ENCODE measurements around the gene MS4A2. TPM values are rescaled to one million over a fixed set of nuclear protein-coding genes. Genes with fewer than 3 reads are reported as not detected.
"Not testable (repeated sequence)": the region's sequence is repeated elsewhere in the genome, so short reads cannot be mapped to it uniquely, and the experiment has no call there.

Gene MS4A2
- polyA plus RNA-seq (2012; ENCODE audit: insufficient read depth, insufficient read length): not detected

DNA sequence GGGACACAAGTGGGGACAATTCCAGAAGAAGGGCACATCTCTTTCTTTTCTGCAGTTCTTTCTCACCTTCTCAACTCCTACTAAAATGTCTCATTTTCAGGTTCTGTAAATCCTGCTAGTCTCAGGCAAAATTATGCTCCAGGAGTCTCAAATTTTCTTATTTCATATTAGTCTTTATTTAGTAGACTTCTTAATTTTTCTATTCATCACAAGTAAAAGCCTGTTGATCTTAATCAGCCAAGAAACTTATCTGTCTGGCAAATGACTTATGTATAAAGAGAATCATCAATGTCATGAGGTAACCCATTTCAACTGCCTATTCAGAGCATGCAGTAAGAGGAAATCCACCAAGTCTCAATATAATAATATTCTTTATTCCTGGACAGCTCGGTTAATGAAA is at the start of gene MS4A2:
TSS of gene MS4A2 (plus strand) at position 301 of the 400 bp plus-strand sequence. CDS start 102 bp downstream, outside the sequence.
- H3K4me3 ChIP-seq (ENCODE audit: low read length): no peak within 1 kb of the TSS
- no peak for DNase-seq (ENCODE audit: low read depth, low spot score)

DNA sequence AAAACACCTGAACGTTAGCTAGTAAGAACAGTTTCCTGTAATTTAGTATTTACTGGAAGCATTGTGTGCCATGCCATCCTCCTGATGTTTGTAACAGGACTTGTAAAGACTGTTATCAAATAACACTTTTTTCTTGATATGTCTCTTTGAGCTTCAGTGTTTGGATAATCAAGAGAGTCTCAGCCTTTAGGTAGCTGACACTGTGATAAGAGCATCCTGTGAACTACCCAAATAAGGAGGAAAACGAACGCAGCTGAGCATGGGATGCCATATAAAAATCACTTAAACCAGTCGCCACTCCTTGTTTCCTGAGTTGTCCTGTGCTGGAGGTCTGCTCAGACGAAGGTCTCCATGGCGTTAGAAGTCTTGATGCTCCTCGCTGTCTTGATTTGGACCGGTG is 48.4 kb upstream of the MS4A2 start, which contains the start of gene OOSP2:
TSS of gene OOSP2 (plus strand) at position 301 of the 400 bp plus-strand sequence. CDS start at position 352, 51 bp downstream.
- DNase-seq (ENCODE audit: low read depth, low spot score): no peak
- no peak within 1 kb of the TSS for H3K4me3 ChIP-seq (ENCODE audit: low read length)

DNA sequence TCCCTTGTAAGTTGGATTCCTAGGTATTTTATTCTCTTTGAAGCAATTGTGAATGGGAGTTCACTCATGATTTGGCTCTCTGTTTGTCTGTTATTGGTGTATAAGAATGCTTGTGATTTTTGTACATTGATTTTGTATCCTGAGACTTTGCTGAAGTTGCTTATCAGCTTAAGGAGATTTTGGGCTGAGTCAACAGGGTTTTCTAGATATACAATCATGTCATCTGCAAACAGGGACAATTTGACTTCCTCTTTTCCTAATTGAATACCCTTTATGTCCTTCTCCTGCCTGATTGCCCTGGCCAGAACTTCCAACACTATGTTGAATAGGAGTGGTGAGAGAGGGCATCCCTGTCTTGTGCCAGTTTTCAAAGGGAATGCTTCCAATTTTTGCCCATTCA is 38.0 kb upstream of the MS4A2 start:
- not testable (repeated sequence) for DNase-seq (ENCODE audit: low read depth, low spot score); H3K4me3 ChIP-seq (ENCODE audit: low read length)

DNA sequence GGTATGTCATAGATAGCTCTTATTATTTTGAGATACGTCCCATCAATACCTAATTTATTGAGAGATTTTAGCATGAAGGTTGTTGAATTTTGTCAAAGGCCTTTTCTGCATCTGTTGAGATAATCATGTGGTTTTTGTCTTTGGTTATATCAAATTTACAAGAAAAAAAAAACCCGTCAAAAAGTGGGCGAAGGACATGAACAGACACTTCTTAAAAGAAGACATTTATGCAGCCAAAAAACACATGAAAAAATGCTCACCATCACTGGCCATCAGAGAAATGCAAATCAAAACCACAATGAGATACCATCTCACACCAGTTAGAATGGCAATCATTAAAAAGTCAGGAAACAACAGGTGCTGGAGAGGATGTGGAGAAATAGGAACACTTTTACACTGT is 37.6 kb upstream of the MS4A2 start:
- not testable (repeated sequence) for DNase-seq (ENCODE audit: low read depth, low spot score); H3K4me3 ChIP-seq (ENCODE audit: low read length)

DNA sequence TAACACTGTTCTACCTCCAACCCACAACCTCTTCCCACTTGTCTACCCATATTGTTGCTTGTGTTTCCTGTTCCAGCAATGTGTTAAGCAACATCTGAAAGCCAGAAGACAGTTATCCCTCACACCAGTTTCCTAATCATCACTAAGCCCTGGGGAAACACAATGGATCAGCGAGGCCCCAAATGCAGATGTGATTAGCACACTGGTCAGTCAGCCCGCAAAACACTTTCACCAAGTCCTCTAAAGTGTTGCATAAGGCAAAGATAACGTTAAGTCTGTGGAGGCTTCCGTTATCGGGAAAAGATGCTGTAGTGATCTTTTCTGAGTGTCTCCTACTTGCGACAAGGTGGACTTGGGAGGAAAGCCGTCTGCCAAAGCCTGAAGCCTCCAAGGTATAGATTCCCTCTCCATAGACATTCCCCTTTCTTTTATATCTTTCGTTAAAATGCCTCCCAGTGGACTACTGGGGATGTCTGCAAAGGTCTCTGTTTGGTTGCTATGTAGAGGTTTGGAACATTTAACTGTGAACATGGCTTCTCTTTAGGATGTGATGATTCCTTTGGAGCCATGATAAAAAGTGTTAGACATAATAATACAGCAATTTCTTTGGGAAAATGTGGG is 32.0 kb upstream of the MS4A2 start, which contains the start of gene MS4A3:
TSS of gene MS4A3 (plus strand) at position 317 of the 621 bp plus-strand sequence. CDS start 4,496 bp downstream, outside the sequence.
- DNase-seq (ENCODE audit: low read depth, low spot score): no peak

DNA sequence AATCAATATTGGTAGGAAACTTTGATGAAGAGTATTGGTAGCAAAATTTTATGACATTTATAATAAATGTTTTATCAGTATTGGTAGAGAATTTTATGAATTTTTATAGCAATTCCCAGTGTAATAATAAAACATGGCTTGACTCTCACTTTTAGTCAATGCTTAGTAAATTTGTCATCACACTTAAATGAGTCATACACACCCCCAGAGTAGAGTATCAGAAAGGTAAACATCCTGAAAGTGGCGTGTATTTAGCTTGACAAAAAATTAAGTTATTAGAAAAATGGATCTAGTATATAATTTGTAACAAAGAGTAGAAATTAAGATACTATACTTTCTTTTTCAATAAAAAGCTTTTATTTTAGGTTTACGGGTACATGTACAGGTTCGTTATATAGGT is 29.4 kb upstream of the MS4A2 start:
- no peak overlapping the region for H3K4me3 ChIP-seq (ENCODE audit: low read length)
- DNase-seq (ENCODE audit: low read depth, low spot score): no peak

More for the DNA sequence above, 32.0 kb upstream of the MS4A2 start, which contains the start of gene MS4A3:
- no peak within 1 kb of the TSS for H3K4me3 ChIP-seq (ENCODE audit: low read length)

DNA sequence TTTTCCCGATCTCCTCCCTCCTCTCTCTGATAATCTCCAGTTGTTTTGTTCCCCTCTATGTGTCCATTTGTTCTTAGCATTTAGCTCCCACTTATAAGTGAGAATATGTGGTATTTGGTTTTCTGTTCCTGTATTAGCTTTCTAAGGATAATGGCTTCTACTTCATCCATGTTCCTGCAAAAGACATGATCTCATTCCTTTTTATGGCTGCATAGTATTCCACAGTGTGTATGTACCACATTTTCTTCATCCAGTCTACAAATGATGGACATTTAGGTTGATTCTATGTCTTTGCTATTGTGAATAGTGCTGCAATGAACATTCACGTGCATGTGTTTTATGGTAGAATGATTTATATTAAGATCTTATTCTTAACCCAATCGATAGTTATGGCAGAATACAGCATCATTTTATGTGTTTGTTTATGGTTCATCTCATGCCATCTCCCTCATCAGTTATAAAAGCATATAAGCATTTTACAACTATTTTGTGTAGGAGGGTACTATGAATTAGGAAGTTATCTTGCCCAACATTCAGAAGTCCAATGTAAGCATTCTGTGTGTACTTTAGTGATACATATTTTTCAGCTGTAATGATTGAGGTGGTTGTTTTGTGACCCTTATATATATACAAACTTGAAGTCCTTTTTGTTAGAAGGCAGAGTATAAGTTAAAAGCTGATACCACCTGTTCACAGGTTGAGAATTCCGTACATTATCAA is 28.8 kb upstream of the MS4A2 start:
- DNase-seq (ENCODE audit: low read depth, low spot score): no peak
- no peak overlapping the region for H3K4me3 ChIP-seq (ENCODE audit: low read length)

DNA sequence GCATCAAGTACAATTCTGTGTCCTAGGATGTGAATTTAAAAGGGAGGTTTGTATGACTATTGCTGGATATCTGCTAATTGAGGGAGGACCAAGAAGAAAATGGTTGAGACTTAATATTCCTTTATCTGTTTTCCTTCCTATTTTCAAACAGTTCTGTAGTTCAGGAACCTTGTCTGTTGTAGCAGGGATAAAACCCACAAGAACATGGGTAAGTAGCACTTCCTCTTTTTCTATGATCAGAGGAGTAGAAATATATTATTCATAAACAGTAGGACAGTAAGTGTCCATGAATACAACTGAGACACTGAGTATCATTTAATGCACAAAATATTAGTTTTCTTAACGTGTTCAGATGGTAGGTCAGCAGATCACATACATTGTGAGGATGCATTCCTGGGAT is 24.4 kb upstream of the MS4A2 start:
- DNase-seq (ENCODE audit: low read depth, low spot score): no peak
- no peak overlapping the region for H3K4me3 ChIP-seq (ENCODE audit: low read length)

DNA sequence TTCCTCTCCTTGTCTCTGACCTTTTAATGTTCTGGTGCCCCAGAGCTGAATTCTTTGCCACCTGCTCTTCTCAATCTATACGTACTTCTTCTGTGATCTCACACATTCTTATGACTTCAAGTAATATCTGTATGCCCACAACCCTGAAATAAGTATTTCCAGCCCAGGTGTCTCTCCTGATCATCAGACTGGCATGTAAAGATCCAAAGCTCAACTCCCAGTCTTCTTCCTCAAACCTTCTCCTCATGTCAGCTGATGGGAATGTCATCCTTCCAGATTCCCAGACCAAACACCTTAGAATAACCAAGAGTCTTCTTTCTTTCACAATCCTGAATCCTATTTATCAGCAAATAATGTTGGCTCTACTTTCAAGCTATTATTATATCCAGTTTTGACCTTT is 22.7 kb upstream of the MS4A2 start:
- DNase-seq (ENCODE audit: low read depth, low spot score): no peak
- no peak overlapping the region for H3K4me3 ChIP-seq (ENCODE audit: low read length)

DNA sequence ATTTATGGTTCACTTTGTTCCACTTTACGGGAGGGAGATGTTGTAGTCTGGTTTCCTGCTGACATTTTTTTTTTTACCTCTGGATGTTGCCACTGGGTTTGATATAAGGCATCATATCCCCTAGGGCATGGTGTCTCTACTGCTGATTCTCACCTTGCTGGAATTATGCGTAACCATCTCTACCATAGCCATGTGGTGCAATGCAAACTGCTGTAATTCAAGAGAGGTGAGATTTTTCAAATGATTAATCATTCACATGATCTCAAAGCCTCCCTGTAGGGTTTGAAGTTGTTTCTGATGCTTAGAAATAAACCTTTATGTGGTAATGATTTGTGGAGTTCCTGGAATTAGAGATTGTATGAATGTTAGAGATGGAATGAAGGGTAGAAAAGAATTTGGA is 19.0 kb upstream of the MS4A2 start:
- DNase-seq (ENCODE audit: low read depth, low spot score): no peak
- no peak overlapping the region for H3K4me3 ChIP-seq (ENCODE audit: low read length)

DNA sequence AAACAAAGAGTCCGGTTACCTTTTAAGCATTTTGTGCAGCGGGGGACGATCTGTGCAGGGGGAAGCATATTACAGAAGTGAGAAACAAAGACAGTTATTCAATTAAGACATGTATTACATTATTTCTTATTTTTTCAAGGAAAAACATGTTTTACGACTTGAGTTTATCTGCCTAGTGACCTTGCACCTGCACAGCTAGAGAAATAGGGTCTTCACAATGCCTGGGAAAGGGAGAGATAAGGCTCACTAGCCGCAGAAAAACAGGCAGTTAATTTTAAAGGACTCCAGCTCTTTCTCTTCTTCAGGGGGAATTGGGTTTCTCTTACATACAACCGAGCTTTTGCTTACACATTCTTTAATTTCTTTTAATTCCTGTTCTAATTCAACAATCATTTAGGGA is 16.8 kb upstream of the MS4A2 start:
- not testable (repeated sequence) for H3K4me3 ChIP-seq (ENCODE audit: low read length); DNase-seq (ENCODE audit: low read depth, low spot score)

DNA sequence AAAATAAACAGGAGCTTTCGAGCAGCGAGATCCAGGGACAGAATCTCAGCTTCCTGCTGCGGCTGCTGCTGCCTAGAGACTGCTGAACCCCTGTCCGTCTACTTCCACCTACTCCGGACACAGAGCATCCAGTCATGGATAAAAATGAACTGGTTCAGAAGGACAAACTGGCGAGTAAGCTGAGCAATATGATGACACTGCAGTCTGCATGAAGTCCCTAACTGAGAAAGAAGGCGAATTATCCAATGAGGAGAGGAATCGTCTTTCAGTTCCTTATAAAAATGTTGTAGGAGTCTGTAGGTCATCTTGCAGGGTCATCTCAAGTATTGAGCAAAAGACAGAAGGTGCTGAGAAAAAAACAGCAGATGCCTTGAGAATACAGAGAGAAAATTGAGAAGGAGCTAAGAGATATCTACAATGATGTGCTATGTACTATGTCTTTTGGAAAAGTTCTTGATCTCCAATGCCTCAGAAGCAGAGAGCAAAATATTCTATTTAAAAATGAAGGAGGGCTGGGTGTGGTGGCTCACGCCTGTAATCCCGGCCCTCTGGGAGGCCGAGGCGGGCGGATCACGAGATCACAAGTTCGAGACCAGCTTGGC is 11.1 kb upstream of the MS4A2 start:
- no peak for DNase-seq (ENCODE audit: low read depth, low spot score)
- H3K4me3 ChIP-seq (ENCODE audit: low read length): no peak overlapping the region

DNA sequence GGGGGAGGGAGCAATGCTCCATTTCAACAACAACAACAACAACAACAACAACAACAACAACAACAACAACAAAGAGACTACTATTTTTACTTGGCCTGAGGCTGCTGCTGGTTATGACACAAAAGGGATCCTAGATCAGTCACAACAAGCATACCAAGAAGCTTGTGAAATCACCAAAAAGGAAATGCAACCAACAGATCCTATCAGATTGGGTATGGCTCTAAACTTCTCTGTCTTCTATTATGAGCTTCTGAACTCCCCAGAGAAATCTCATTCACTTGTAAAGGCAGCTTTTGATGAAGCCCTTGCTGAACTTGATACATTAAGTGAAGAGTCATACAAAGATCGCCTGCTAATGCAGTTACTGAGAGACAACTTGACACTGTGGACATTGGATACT is 10.5 kb upstream of the MS4A2 start:
- no peak overlapping the region for H3K4me3 ChIP-seq (ENCODE audit: low read length)
- DNase-seq (ENCODE audit: low read depth, low spot score): no peak

DNA sequence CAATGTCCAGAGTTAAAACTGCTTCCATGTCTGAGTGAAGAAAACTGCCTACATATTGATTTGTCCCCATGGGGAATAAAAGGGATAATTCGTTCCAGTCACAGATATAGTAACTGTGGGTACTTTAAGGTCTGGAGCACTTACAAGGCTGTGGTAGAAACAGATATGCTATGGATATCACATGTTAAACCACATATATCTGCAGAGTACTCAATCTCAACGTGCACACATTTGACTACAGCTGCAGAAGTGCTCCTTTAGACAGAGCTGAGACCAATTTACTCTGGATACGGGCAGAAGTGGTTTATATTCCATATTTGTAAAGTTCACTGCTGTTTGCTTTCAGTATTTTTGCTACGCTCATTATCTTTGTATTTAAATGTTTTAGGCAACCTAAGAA is 9.7 kb upstream of the MS4A2 start:
- H3K4me3 ChIP-seq (ENCODE audit: low read length): no peak overlapping the region
- DNase-seq (ENCODE audit: low read depth, low spot score): no peak

DNA sequence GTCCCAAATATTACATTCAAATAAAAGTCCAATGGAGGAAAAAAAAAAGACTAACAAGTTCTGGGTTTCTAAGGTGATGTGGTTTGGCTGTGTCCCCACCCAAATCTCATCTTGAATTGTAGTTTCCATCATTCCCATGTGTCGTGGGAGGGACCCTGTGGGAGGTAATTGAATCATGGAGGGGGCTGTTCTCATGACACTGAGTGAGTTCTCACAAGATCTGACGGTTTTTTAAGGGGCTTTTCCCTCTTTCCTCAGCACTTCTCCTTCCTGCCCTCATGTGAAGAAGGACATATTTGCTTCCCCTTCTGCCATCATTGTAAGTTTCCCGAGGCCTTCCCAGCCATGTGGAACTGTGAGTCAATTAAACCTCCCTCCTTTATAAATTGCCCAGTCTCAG is 7.9 kb upstream of the MS4A2 start:
- no peak for DNase-seq (ENCODE audit: low read depth, low spot score)
- H3K4me3 ChIP-seq (ENCODE audit: low read length): no peak overlapping the region

DNA sequence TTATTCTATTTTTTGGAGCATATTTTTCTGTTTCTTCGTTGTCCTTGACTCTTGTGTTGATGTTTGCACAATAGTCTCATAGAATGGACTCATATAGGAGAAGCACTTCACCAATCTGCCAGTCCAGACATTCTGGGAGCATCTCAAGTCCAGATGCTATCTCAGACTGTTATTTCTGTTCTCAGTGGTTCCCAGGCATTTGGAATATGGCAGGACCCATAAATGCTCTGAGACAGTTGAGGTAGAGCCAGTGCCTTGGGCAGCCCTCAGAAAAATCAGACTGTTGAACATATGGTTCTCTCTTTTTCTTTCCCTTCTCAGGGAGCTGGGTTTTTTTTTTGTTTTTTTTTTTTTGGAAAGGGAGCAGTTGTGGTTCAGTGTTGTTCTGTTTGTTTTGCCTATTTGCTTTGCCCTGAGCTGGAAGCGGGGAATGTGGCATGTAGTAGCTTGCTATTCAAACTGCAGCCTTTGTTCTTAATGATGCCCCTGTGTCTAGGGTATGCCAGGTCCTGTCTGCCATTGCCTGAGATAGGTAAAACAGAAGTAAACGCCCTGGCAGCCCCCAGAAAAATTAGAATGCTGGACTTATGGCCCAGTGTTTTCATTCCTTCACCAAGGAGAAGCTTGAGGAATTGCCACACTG is 3.7 kb upstream of the MS4A2 start:
- H3K4me3 ChIP-seq (ENCODE audit: low read length): no peak overlapping the region
- no peak for DNase-seq (ENCODE audit: low read depth, low spot score)

DNA sequence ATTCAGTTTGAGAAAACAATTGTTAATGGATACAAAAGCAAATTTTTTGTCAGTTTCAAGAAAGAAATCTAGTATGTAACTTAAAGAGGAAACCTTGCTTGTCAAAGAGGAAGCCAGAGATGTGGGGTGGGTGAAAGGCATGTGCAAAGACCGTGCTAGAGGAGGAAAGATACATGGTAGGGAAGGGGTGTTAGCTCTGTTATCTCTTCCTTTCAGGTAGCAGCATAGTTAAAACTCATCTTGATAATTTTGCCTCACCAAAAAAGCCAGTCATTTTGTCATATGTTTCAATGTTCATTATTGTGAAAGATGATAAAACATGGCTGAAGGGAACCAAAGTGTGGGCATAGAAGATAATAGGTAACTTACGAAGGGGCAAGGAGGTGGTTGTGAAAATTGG is 2.6 kb upstream of the MS4A2 start:
- no peak for DNase-seq (ENCODE audit: low read depth, low spot score)
- H3K4me3 ChIP-seq (ENCODE audit: low read length): no peak overlapping the region

DNA sequence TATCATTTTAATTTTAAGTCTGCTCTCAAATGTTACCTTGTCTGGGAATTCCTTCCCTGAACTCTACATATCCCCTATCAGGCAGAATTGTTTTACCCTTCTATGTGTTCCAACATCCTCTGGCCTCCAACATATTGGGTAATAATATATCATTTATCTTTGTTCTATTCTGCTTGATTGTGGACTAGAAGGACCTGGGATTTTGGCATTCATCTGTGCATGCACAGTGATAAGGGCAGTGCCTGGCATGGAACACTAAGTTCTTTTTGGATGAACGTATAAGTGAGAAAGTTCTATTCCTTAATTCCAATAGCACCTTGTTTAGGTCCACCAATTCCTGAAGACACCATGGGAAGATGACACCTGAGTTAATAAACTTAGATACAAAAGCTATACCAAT is 1.2 kb upstream of the MS4A2 start:
- DNase-seq (ENCODE audit: low read depth, low spot score): no peak
- H3K4me3 ChIP-seq (ENCODE audit: low read length): no peak overlapping the region

DNA sequence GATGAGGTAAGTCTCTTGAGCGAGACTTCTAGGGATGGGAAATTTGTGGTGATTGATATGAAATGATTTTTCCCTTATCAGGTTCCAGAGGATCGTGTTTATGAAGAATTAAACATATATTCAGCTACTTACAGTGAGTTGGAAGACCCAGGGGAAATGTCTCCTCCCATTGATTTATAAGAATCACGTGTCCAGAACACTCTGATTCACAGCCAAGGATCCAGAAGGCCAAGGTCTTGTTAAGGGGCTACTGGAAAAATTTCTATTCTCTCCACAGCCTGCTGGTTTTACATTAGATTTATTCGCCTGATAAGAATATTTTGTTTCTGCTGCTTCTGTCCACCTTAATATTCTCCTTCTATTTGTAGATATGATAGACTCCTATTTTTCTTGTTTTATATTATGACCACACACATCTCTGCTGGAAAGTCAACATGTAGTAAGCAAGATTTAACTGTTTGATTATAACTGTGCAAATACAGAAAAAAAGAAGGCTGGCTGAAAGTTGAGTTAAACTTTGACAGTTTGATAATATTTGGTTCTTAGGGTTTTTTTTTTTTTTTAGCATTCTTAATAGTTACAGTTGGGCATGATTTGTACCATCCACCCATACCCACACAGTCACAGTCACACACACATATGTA is 7.1 kb downstream of the MS4A2 start:
- no peak overlapping the region for H3K4me3 ChIP-seq (ENCODE audit: low read length)
- DNase-seq (ENCODE audit: low read depth, low spot score): no peak
